Fibroblast of mammary gland (primary cell): ENCODE results near the gene FAM72B.
"Not testable (repeated sequence)": the region's sequence is repeated elsewhere in the genome, so short reads cannot be mapped to it uniquely, and the experiment has no call there.

Experiments
- DNase-seq: peaks from one replicate; pipeline ENCODE4 v3.0.0-alpha.2; 2010; ENCODE audit warnings: low read depth
- H3K4me3 ChIP-seq: 2 replicates; pipeline ENCODE4 v1.5.1; 2011; ENCODE audit warnings: low read depth, mild to moderate bottlenecking, low read length, moderate library complexity; ENCODE audit not compliant: control insufficient read depth
- CTCF ChIP-seq: conservative IDR thresholded peaks from 2 replicates; pipeline ENCODE4 v1.5.1; 2011; ENCODE audit warnings: low read depth, low read length, inconsistent platforms; ENCODE audit not compliant: control insufficient read depth, insufficient read depth

The FAM72B gene

GRCh38 chr1:121160118-121160517 is 24.0 kb downstream of the FAM72B start:
- not testable (repeated sequence) for H3K4me3 ChIP-seq, DNase-seq

- DNase-seq, H3K4me3 ChIP-seq: not testable (repeated sequence)
Measured at GRCh38 chr1:121157609-121158008, 26.5 kb downstream of the FAM72B start.

DNA sequence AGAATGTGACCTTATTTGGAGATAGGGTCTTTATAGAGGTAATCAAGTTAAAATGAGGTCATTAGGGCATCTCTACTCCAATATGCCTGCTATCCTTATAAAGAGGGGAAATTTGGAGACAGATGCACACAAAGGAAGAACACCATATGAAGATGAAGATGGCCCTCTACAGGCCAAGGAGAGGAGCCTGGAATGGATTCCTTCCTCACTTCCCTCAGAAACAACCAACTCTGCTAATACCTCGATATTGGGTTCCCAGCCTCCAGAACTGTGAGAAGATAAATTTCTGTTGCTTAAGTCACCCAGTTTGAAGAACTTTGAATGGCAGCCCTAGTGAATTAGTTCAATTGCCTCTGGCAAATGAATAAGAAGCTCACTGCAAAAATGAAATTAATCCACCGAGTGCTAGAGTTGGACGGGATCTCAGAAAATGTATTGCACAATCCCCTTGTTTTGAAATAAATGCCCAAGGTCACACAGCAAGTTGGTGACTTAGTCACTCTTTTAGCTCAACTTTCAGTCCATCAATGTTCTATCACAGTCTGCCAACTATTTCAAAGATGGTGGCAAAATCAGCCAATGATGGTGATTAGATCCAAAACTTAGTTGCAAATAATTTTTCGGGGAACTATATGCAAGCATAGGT is 27.1 kb downstream of the FAM72B start:
- DNase-seq, H3K4me3 ChIP-seq: not testable (repeated sequence)

- peak; percentile 35 for DNase-seq
- TF ChIP-seq CTCF, result peak; percentile 32
- not testable (repeated sequence) for H3K4me3 ChIP-seq
Measured at GRCh38 chr1:121155671-121156358, 28.3 kb downstream of the FAM72B start.

DNA sequence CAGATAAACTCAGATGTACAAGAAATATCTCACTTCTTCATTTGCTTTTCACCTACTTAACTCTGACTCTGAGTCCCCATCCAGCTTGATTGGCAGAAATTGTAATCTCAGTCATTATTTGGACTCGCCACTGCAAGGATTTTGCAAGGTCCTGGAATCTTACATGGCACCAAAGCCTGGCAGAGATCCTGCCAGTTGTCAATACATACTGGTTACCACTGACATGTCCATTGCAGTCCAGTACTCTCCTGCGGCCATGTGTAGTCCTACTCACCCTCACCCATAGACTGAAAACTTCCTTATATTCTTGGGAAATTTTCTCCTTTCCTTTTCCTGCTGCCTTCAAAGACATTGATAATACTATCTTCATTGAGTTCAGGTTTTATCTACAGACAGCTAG is 29.3 kb downstream of the FAM72B start:
- not testable (repeated sequence) for DNase-seq, H3K4me3 ChIP-seq

- H3K4me3 ChIP-seq, DNase-seq: not testable (repeated sequence)
Measured at GRCh38 chr1:121152788-121153187, 31.4 kb downstream of the FAM72B start.

GRCh38 chr1:121151294-121151693 is 32.8 kb downstream of the FAM72B start:
- not testable (repeated sequence) for DNase-seq, H3K4me3 ChIP-seq

- H3K4me3 ChIP-seq, DNase-seq: not testable (repeated sequence)
Measured at GRCh38 chr1:121148489-121149190, 35.5 kb downstream of the FAM72B start.

DNA sequence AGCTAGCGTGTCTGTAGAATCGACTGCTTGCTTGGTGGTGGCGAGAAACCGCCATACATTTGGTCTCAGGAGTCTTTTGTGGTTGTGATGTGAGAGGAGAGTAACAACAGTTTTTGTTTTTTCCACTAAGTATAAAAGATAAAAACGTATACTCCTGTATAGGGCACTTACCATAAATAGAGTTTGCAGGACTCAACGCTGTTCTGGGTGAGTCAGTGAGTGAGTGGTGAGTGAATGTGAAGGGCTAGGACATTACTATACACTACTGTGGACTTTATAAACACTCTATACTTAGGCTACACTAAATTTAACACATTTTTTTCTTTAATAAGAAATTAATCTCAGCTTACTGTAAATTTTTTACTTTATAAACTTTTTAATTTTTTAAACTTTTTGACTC is 43.7 kb downstream of the FAM72B start:
- not testable (repeated sequence) for H3K4me3 ChIP-seq, DNase-seq

DNA sequence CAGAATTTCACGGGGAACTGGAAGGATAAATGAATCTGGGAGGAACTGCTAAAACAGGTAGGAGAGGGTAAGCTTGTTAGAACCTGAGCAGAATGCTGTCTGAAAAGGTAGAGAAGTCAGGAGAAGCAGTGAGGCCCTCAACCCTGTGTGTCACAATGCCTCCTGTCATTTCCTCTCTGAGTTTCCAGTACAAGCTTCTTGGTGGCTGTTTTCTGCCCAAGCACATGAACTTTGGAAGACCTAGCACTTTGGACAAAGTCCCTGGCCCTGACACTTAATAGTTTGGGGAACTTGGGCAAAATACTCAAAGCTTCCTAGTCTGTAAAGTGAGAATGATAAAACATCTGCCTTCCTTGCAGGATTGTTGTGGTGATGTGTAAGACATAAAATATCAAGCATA is 52.6 kb downstream of the FAM72B start:
- not testable (repeated sequence) for DNase-seq, H3K4me3 ChIP-seq

GRCh38 chr1:121118480-121118824 is 65.7 kb downstream of the FAM72B start:
- peak; percentile 40 for DNase-seq
- H3K4me3 ChIP-seq, result peak overlapping the region; percentile 49
